Activated CD4-positive, CD25-positive, alpha-beta regulatory T cell treated with anti-CD3 and anti-CD28 coated beads, Interleukin-2, amount 50 U/mL, for 16 hours (primary cell): ENCODE results near the gene SLC6A3.
"Not testable (repeated sequence)": the region's sequence is repeated elsewhere in the genome, so short reads cannot be mapped to it uniquely, and the experiment has no call there.

Experiments used
- DNase-seq: peaks from one replicate; pipeline ENCODE4 v3.0.0-alpha.2; 2020; ENCODE audit warnings: low read depth, low spot score

The SLC6A3 gene

DNA sequence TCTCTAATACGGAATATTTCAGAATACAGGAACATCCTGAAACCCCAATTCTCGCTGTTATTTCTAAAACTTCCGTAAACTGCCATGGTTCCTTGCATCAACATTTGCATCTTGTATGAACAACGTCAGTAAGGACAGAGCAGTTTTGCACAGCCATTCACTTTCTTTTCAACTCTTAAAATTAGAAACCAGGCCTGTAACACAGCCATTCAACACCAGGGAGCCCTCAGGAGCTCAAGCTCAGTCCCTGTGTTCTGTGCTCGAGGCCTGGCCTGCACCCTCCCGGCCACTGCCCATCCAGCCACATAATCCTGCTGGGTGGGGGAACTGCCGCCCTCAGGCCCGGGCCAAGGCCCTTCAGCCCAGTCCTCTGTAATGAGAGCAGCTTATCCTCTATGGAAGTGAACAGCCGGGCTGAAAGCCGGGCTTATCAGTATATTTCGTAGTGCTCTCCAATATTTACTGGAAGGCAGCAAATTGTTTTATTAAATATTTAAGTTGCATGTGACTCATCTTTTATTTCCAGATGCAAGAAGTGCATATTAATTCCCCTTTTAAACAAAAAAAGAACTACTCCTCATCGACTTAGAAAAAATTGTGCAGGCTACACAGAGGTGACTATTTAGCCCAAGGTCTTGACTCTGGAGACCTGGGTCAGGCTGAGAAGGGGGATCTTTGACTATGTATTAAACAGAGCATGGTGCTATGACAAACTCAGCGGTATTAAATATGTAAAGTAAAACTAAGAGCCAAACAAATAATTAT, 33.2 kb upstream of the SLC6A3 start:
- DNase-seq, result no peak

DNA sequence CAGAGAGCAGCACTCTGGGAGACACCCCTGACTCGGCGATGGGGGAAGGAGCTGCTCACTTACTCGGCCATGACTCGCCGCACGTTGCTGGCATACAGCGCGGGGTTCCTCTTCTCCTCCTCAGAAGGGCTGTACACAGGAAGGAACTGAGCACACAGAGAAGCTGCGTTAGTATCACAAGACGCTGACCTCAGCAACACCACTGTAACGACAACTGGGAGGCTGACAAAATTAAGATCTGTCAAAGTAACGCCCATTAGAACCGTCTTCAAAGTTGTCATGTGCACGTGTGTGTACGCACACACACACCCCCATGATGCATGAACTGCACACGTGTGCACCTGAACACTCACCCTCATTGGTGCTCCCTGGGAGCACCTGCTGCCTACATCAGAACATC, 32.1 kb upstream of the SLC6A3 start:
- DNase-seq, result no peak

DNA sequence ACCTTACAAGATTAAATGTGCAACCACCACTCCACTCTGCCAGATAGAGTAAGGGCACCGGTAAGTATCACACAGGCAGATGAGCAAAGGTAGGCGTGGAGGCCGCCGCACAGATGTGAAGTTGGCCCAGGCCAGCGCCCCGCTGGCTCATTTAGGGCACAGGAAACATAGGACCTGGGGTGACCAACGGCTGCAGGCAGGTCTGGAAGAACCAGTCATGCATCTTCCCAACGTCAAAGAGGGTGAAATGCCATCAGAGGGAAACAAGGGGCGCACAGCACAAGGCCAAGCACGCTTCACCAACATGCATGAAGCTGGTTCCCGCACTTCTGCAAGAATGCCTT, 31.7 kb upstream of the SLC6A3 start:
- DNase-seq, result no peak

DNA sequence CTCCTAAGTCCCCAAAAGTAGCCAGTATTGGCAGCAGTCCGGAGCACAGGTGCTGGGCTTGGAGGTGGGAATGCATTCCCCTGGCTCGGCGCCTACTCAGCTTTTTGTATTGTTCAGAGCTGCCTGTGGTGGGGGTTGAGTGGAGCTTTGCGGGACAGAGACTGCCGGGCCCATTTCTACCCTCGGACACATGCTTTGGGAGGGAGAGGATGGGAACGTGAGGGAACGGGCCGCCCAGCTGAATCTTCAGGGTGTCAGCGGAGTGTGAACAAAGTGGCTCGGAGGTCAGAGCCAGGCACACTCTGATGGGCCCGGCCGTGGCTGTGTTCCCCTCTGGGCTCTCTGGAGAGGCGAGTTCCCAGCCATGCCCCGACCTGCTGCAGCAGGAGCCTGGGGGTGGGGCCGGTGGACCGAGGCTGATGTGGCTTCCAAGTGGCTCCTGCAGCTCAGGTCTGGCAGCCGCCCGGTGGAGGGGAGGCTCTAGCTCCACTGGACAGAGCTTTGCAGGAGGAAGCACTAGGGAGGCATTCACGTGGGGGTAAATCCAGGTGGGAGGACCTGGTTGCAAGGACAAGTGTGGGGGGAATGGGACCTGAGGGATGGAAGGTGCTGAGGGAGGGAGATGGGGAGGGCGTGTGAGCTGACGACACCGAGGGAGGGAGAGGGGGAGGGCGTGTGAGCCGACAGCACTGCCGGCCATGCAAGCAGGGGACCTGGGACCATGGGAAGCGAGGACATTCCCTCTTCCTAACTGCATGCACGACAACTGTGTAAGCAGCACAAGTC, 31.1 kb upstream of the SLC6A3 start:
- DNase-seq, result no peak

- not testable (repeated sequence) for DNase-seq
Measured at GRCh38 chr5:1475544-1475900, 30.3 kb upstream of the SLC6A3 start.

DNA sequence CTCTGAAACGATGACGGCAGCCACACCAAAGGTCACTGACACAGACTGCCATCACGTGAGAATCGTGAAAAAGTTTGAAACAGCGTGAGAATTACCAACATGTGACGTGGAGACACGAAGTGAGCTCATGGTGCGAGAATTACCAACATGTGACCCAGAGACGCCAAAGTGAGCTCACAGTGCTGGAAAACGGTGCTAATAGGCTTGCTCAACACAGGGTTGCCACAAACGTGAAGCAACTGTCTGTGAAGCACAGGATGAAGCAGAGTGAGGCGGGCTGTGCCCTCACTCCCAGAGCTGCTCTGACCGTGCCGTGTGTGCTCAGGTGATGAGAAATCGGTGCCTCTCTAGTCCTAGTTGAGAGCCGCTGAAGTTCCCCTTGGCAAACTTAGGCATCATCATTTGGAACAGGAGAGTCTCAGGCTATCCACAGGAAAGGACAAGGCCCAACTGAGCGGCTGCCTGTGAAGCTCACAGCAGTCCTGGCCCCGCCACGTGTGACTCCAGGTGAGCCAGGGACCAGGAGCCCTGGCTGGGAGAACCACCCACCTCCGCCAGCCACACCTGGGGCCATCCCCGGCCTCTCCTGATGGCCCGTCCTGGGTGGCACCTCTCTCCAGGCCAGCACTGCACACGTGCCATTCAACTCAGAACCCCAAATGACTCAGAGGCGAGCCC, 29.8 kb upstream of the SLC6A3 start:
- no peak for DNase-seq

DNA sequence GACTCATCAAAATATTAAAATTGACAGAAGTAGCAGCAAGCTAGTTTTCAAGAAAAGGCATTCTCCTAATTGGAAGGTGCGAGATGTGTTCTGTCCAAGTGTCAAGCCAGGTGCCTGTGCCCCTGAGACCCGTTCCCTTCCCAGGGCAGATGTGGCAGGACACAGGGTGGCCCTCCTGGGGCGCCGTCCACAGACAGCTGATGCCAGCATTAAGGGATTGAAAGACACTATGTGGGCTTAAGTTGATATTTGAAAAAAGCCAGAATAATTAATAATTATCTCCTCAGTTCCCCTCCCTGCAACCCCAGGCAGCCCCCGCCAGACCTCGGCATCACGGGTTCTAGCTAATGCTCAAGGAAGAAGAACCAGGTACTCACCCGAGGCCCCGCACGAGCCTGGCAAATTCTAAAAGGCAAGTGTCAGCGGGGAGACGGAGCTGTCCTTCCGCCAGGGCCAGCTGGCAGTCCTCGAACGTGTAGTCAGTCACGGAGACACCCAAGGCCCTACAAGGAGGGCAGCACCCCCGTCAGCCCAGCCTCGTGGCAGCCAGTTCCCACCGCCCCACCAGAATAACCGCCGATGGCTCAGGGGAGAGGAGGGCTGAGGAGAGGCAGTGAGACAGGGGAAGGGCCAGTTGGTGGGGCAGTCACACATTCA, 29.1 kb upstream of the SLC6A3 start:
- no peak for DNase-seq

DNA sequence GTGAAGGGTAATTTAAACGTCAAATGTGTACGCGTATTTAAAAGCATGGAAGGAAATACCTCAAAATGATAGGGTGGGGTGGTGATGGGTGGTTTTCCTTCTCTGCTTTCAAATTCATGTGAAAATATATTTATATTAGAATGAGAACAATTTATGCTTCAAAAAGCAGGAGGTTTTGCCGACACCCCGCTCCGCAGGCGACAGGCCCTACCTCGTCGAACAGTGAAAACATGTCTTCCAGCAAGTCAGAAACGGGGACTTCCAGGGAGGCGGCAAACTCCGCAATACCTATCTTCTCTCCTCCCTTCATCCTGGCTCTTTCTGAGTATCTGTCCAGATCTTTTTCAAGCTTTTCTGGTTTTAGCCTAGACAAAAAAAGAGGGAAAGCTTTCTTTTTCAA, 28.5 kb upstream of the SLC6A3 start:
- DNase-seq, result no peak

- no peak for DNase-seq
Measured at GRCh38 chr5:1472964-1473628, 27.9 kb upstream of the SLC6A3 start.

DNA sequence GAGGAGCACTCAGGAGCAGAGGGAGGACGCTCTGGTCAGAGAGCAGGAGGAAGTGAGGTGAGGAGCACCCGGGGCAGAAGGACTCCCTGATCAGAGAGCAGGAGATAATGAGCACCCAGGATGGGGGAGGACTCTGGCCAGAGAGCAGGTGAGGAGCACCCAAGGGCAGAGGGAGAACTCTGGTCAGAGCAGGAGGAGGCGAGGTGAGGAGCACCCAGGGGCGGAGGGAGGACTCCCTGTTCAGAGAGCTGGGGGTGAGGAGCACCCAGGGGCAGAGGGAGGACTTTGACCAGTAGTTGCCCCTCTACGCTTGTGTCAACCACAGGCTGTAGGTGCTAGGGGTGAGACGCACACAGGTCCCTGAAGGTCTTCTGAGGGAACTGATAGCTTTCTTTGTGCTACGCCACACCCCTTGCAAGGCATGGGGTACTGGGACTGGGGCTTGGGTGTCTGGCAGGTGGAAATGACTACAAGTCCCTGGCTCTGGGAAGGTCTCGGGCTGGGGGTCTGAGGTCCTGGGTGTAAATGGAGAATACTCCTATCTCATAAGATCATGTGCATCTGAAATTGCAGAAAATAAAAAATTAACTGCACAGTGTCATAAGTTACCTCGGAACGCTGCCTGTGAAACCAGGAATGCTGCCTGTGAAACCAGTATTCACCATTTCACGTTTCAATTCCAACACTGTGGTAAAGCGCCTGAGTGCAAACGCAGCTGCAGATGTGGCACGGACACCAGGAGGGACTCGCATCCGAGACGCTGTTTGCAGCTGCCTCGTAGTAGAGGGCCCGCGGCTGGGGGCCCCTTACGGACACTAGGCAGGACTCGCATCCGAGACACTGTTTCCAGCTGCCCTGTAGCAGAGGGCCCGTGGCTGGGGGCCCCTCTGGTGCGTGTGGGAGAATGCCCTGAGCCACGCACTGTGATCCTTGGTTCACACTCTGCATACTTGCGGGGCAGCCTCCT, 27.0 kb upstream of the SLC6A3 start:
- no peak for DNase-seq

GRCh38 chr5:1471240-1471853, 26.1 kb upstream of the SLC6A3 start:
- DNase-seq, result no peak

DNA sequence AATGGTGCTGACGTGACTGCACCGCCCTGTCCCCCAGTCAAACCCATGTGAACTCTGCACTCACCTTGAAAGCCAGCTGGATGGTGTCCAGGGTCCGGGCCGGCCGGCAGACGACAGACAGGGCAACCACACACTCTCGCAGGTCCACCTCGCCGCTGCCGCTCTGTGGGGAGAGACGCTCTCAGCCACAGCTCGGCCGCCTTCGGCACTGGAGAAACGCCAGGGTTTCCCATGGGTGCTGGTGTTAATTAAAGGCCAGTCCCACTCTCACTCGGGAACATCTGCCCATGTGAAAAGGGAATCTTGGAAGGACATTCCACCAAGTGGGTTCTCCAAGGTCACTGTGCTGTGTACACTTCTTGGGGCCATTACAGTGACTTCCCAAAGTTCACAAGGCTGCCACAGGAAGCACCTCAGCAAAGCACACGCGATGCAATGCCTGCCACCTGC, 25.5 kb upstream of the SLC6A3 start:
- no peak for DNase-seq

DNA sequence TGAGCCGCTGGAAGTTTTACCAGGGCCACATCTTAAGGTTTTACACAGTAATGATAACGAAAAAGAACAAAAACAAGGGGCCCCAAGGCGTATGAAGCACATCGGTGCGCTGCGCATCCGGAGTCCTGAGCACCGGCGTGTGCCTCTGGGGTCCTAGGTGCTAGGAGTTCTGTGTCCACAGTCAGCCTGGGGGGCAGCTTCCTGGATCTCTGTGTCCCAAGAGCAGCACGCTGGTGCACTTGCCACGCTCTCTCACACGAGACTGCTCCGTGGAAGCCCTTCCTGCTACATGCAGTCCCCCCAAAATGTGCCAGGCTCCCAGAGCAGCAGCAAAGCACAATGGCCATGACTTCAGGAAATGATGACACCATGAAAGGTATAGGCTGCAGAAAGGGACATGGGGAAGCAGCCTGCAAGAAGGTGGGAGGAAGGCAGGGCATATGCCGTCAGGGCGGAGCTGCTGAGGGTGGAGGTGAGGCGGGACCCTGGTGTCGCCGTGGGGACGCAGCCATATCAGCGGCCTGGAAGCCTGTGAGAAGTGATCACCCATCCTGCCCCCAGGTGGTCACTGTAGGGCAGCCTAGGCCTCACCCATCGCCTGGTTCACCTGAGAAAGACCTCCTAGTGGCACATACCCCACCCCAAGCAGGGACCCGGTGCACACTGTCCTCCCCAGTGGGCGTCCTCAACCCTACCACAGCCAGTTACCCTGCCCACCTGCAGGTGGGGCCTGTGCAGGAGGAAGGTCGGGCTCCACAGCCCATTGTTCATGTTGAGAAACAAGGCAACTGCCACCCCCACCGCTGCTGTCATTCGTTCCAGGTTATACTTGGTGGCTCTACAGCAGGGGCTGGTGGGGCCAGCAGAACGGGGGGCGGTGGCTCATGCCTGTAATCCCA, 23.6 kb upstream of the SLC6A3 start:
- DNase-seq, result no peak

DNA sequence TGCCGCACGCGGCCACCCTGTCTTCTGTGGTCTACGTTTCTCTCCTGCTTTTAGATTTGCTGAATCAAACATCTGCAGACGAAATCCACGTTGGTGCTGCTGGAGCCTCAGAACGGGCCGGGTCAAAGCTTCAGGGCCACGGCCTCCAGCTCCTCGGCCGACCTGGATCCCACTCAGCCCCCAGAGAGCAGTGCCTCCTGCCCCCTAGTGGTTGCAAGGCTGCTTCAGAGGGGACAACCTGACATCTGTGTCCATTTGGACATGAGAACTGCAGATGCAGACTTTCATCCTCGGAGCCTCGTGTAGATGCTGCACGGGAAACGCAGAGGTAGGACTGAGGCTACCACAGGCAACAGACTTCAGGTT, 23.0 kb upstream of the SLC6A3 start:
- DNase-seq, result no peak

GRCh38 chr5:1467341-1468246, 22.4 kb upstream of the SLC6A3 start:
- DNase-seq, result no peak

- no peak for DNase-seq
Measured at GRCh38 chr5:1466631-1467265, 21.5 kb upstream of the SLC6A3 start.

- no peak for DNase-seq
Measured at GRCh38 chr5:1465966-1466471, 20.8 kb upstream of the SLC6A3 start.
